HG02840 (cell line): Measurements from ENCODE around the gene GON7.
"Not testable (repeated sequence)": the region's sequence is repeated elsewhere in the genome, so short reads cannot be mapped to it uniquely, and the experiment has no call there.

Source experiments
- ATAC-seq: cut with Tn5 transposase; IDR thresholded peaks from one replicate; pipeline ENCODE4 v1.9.1; 2021; ENCODE audit warnings: mild to moderate bottlenecking, moderate library complexity, moderate number of reproducible peaks; ENCODE audit not compliant: unreplicated experiment, low FRiP score

Gene GON7

GRCh38 chr14:93206793-93207467 is at the start of gene GON7, which contains the start of gene UBR7:
Gene GON7, minus strand, starts transcription at chr14:93207065. Its CDS starts 28 bp downstream, at chr14:93207037.
Gene UBR7, plus strand, starts transcription at chr14:93207256. Its CDS starts 36 bp downstream, at chr14:93207292.
- ATAC-seq = peak; percentile 79

- ATAC-seq = no peak
Observed at GRCh38 chr14:93249128-93249831, 42.4 kb upstream of the GON7 start.

GRCh38 chr14:93246534-93246933 is 39.7 kb upstream of the GON7 start:
- no peak for ATAC-seq

GRCh38 chr14:93245764-93246420 is 39.0 kb upstream of the GON7 start:
- ATAC-seq = no peak

GRCh38 chr14:93240678-93241000 is 33.8 kb upstream of the GON7 start:
- ATAC-seq = no peak

GRCh38 chr14:93239869-93240677 is 33.2 kb upstream of the GON7 start:
- no peak for ATAC-seq

GRCh38 chr14:93234798-93235197 is 27.9 kb upstream of the GON7 start:
- ATAC-seq = no peak

- not testable (repeated sequence) for ATAC-seq
Observed at GRCh38 chr14:93233078-93233477, 26.2 kb upstream of the GON7 start.

GRCh38 chr14:93232159-93232558 is 25.3 kb upstream of the GON7 start:
- no peak for ATAC-seq

- no peak for ATAC-seq
Observed at GRCh38 chr14:93231129-93231979, 24.5 kb upstream of the GON7 start.

- no peak for ATAC-seq
Observed at GRCh38 chr14:93230539-93230938, 23.7 kb upstream of the GON7 start.

- ATAC-seq = no peak
Observed at GRCh38 chr14:93228550-93228949, 21.7 kb upstream of the GON7 start.

GRCh38 chr14:93223565-93223964 is 16.7 kb upstream of the GON7 start:
- no peak for ATAC-seq

GRCh38 chr14:93220509-93220908 is 13.6 kb upstream of the GON7 start:
- ATAC-seq = no peak

GRCh38 chr14:93219103-93219726 is 12.3 kb upstream of the GON7 start:
- ATAC-seq = no peak

- no peak for ATAC-seq
Observed at GRCh38 chr14:93214598-93214997, 7.7 kb upstream of the GON7 start.

- peak; percentile 59 for ATAC-seq
Observed at GRCh38 chr14:93212432-93212831, 5.6 kb upstream of the GON7 start.

GRCh38 chr14:93207468-93208308 is 823 bp upstream of the GON7 start:
- peak; percentile 32 for ATAC-seq
